ENCODE results near the gene FRMD5.

GRCh38 chr15:44188795-44189194, 6.3 kb downstream of the FRMD5 start:
- TF ChIP-seq CTCF (IDR thresholded peaks at IDR 0.05; ENCODE audit: borderline replicate concordance, extremely low read depth, low read length, poor library complexity, severe bottlenecking) = no peak
- no peak for TF ChIP-seq EZH2 (IDR thresholded peaks at IDR 0.05; ENCODE audit: borderline replicate concordance, low read depth, low read length, severe bottlenecking)
